GM19468 (cell line): ENCODE results near the gene DYRK3.

Experiments used
- ATAC-seq: cut with Tn5 transposase; IDR thresholded peaks from one replicate; pipeline ENCODE4 v1.9.1; 2021; ENCODE audit warnings: mild to moderate bottlenecking, moderate library complexity, moderate number of reproducible peaks; ENCODE audit not compliant: unreplicated experiment; ENCODE audit errors: extremely low read depth

The DYRK3 gene

GRCh38 chr1:206635080-206635977 is at the start of gene DYRK3:
Gene DYRK3 (plus strand): TSS chr1:206635536. CDS start chr1:206635704, 168 bp downstream.
- ATAC-seq: peak; percentile 58

GRCh38 chr1:206586501-206587445 is 48.6 kb upstream of the DYRK3 start:
- no peak for ATAC-seq

- ATAC-seq: no peak
These were observed 47.4 kb upstream of the DYRK3 start for GRCh38 chr1:206587904-206588303.

GRCh38 chr1:206588492-206588891 is 46.8 kb upstream of the DYRK3 start:
- no peak for ATAC-seq

GRCh38 chr1:206589206-206589605 is 46.1 kb upstream of the DYRK3 start:
- no peak for ATAC-seq

- no peak for ATAC-seq
These were observed 45.1 kb upstream of the DYRK3 start for GRCh38 chr1:206590025-206590758.

- ATAC-seq: no peak
These were observed 44.1 kb upstream of the DYRK3 start for GRCh38 chr1:206591226-206591625.

GRCh38 chr1:206591696-206592095 is 43.6 kb upstream of the DYRK3 start:
- no peak for ATAC-seq

- no peak for ATAC-seq
These were observed 41.9 kb upstream of the DYRK3 start for GRCh38 chr1:206593351-206593925.

GRCh38 chr1:206595581-206596318 is 39.6 kb upstream of the DYRK3 start:
- no peak for ATAC-seq

- ATAC-seq: no peak
These were observed 39.0 kb upstream of the DYRK3 start for GRCh38 chr1:206596319-206596666.

GRCh38 chr1:206600527-206600926 is 34.8 kb upstream of the DYRK3 start:
- ATAC-seq: no peak

- no peak for ATAC-seq
These were observed 30.5 kb upstream of the DYRK3 start for GRCh38 chr1:206604861-206605260.

GRCh38 chr1:206606867-206607266 is 28.5 kb upstream of the DYRK3 start:
- no peak for ATAC-seq

- no peak for ATAC-seq
These were observed 27.1 kb upstream of the DYRK3 start for GRCh38 chr1:206608108-206608698.

GRCh38 chr1:206609229-206609991 is 25.9 kb upstream of the DYRK3 start:
- no peak for ATAC-seq

- peak; percentile 51 for ATAC-seq
These were observed 23.0 kb upstream of the DYRK3 start, which contains the start of gene EIF2D for GRCh38 chr1:206612129-206612876. Gene EIF2D (minus strand): TSS chr1:206612465. CDS start chr1:206612342, 123 bp downstream.
